ENCODE measurements around the gene SRRM3.
"Not testable (repeated sequence)": the region's sequence is repeated elsewhere in the genome, so short reads cannot be mapped to it uniquely, and the experiment has no call there.

DNA sequence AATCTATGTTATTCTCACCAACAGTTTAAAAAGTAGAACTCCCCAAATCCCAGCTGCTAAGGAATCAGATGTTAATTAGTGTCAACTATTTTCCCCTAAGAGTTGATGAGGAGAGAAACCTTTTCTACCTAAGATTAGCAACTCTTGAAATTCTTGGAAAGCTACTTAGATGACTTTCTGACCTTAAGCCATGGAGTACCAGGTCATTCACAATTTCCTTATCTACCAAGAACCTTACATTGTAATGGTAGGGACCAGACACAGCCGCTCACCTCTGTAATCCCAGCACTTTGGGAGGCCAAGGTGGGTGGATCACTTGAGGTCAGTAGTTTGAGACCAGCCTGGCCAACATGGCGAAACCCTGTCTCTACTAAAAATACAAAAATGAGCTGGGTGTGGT lies 133.7 kb downstream of the SRRM3 start:
- not testable (repeated sequence) for TF ChIP-seq POLR2AphosphoS5 (IDR thresholded peaks at IDR 0.05; ENCODE audit: low read depth, low read length); PAX5 (IDR thresholded peaks at IDR 0.05; ENCODE audit: insufficient read depth, low read length, severe bottlenecking)

Measured in GM12891 (cell line).